K562 (cell line): Measurements from ENCODE around the gene RBPMS2. TPM values are rescaled to one million over a fixed set of nuclear protein-coding genes. Genes with fewer than 3 reads are reported as not detected.
A peak's percentile ranks its signal among the peaks of the same experiment; 100 is the strongest.

Experiments
- DACH1 ChIP-seq: fragments of 450-650 bp; IDR thresholded peaks from 2 replicates; pipeline ENCODE4 v1.6.1; 2018; ENCODE audit not compliant: partially characterized antibody
- E2F8 ChIP-seq: fragments of 450-650 bp; IDR thresholded peaks from 2 replicates; pipeline ENCODE4 v1.7.1; 2018; ENCODE audit warnings: mild to moderate bottlenecking, low read depth; ENCODE audit not compliant: partially characterized antibody
- HBP1 ChIP-seq: fragments of 450-650 bp; formaldehyde crosslinking; IDR thresholded peaks from 2 replicates; pipeline ENCODE4 v1.4.0; 2022; ENCODE audit warnings: missing genetic modification characterization
- MAZ ChIP-seq, 2 experiments: fragments of 450-650 bp in 1 of 2; sonication (generic) in 1 of 2; formaldehyde crosslinking; IDR thresholded peaks in 1 of 2; conservative IDR thresholded peaks in 1 of 2; 2 replicates each; pipeline versions ENCODE4 v1.4.0 to v1.5.0; 2020; ENCODE audit warnings: mild to moderate bottlenecking in 1 of 2, missing genetic modification reagents in 1 of 2
- PHF8 ChIP-seq: fragments of 200-600 bp; sonication (generic); IDR thresholded peaks from 2 replicates; pipeline ENCODE4 v1.6.1; 2012; ENCODE audit warnings: mixed run types, mild to moderate bottlenecking, inconsistent platforms, low read length, moderate library complexity, borderline replicate concordance
- PRDM10 ChIP-seq: fragments of 450-650 bp; IDR thresholded peaks from 2 replicates; pipeline ENCODE4 v1.6.1; 2018; ENCODE audit not compliant: partially characterized antibody
- SP2 ChIP-seq: IDR thresholded peaks from 2 replicates; pipeline ENCODE4 v1.6.1; 2011; ENCODE audit warnings: mild to moderate bottlenecking, low read depth, low read length, moderate library complexity; ENCODE audit not compliant: poor library complexity, severe bottlenecking; ENCODE audit errors: extremely low read depth
- ZFP30 ChIP-seq: fragments of 250-450 bp; sonication (Bioruptor Pico); IDR thresholded peaks from 2 replicates; pipeline ENCODE4 v1.8.0; 2022; ENCODE audit warnings: moderate library complexity, mild to moderate bottlenecking, inconsistent platforms, borderline replicate concordance
- ZNF184 ChIP-seq: sonication (generic); formaldehyde crosslinking; IDR thresholded peaks from 2 replicates; pipeline ENCODE4 v1.5.0; 2020; ENCODE audit warnings: missing genetic modification reagents
- ZNF239 ChIP-seq: fragments of 250-450 bp; sonication (Bioruptor Pico); IDR thresholded peaks from 2 replicates; pipeline ENCODE4 v1.4.0; 2020; ENCODE audit warnings: mild to moderate bottlenecking
- ZNF324 ChIP-seq: fragments of 250-450 bp; sonication (Bioruptor Pico); IDR thresholded peaks from 2 replicates; pipeline ENCODE4 v1.4.0; 2020; ENCODE audit warnings: mild to moderate bottlenecking
- ZNF639 ChIP-seq, 2 experiments: fragments of 200-800 bp in 1 of 2; sonication (Bioruptor generic) in 1 of 2; sonication (generic) in 1 of 2; formaldehyde crosslinking in 1 of 2; IDR thresholded peaks in 1 of 2; conservative IDR thresholded peaks in 1 of 2; 2 replicates each; pipeline versions ENCODE4 v1.5.0 to v1.6.1; 2016 to 2020; ENCODE audit warnings: missing compliant biosample characterization in 1 of 2, missing genetic modification characterization in 1 of 2, missing genetic modification reagents in 1 of 2
- ZNF75A ChIP-seq: fragments of 450-650 bp; formaldehyde crosslinking; IDR thresholded peaks from 2 replicates; pipeline ENCODE4 v1.4.0; 2020; ENCODE audit warnings: mild to moderate bottlenecking
- polyA plus RNA-seq, 8 experiments: library from polyadenylated mRNA; depleted of rRNA in 4 of 8; stranded (reverse) in 5 of 8; unstranded in 3 of 8; fragments of >200 nt; fragmentation: Nextera tagmentation in 2 of 8; fragmentation: Illumina TruSeq in 1 of 8; extraction: Ambion mirVana in 2 of 8; extraction: Trizol in 1 of 8; gene quantifications; 2 replicates each; pipeline versions ENCODE4 v1.2.1 to v1.2.3, GENCODE V29; 2011 to 2014; ENCODE audit warnings: inconsistent platforms in 1 of 8, missing spikeins in 1 of 8
- total RNA-seq, 7 experiments: library from RNA; depleted of rRNA in 6 of 7; stranded (reverse); fragments of >200 nt in 6 of 7; fragmentation: Illumina TruSeq in 2 of 7; extraction: Trizol in 2 of 7; gene quantifications; 2 replicates each; pipeline versions ENCODE4 v1.2.1 to v1.2.3, GENCODE V29; 2011 to 2021; ENCODE audit warnings: low replicate concordance in 1 of 7

Gene RBPMS2
- total and polyA plus RNA-seq, 9 of the 15 experiments (the other 6 are each of a cell fraction or from before 2014, with no cell fraction given), result 0.11 to 2.6 (median 0.37) TPM; not detected in 1

- TF ChIP-seq ZNF184 (CRISPR knock-in tag) (no peak), MAZ (CRISPR knock-in tag; conservative IDR thresholded peaks at IDR 0.05 in 1 of 2, IDR thresholded peaks at IDR 0.05 in 1 of 2) (peak; percentile 95 to 99), HBP1 (peak; percentile 59; the same call in 1 of the 2 replicates), SP2 (no peak), ZNF639 (CRISPR knock-in tag; conservative IDR thresholded peaks at IDR 0.05 in 1 of 2, IDR thresholded peaks at IDR 0.05 in 1 of 2) (peak in 1 of 2 experiments; percentile 88; a peak in 2 of 4 replicates), ZNF324 (no peak), ZNF75A (CRISPR knock-in tag) (no peak), ZFP30 (CRISPR knock-in tag) (no peak), ZNF239 (CRISPR knock-in tag) (peak; percentile 35; the same call in 1 of the 2 replicates), E2F8 (peak; percentile 71), PHF8 (no peak), PRDM10 (peak; percentile 67), DACH1 (peak; percentile 92)
Measured at GRCh38 chr15:64695561-64695992, 79.8 kb downstream of the RBPMS2 start (continued).
